Measurements from ENCODE around the gene ANXA2.

DNA sequence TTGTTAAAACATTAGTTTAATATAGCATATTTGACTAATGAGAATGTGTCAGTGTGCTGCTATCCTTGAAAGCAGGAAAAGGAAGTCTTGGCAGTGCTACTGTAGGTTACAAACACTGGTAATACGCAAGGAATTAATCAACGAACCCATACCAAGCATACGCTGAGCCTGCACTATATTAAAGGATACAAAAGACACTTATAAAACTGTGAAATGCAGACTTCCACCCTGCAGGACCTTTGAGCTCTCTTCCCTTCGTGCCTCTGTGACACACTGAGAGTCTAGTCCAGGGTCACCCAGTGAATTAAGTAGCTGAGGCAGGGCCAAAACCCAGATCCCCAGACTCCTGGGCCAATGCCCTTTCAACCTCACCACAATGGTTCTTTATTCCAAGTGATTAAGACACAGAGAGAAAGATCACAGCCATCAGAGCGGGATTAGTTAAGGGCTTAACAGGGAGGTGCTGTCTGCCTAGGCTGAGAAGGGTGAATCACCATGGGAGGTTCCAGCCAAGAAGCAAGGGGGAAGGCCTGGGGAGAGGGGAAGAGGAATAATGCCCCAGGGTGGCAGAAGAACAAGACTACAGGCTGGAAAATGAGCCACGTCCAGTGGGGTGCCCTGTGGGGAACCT lies 6.8 kb downstream of the ANXA2 start:
- TF ChIP-seq, protein P1, sequence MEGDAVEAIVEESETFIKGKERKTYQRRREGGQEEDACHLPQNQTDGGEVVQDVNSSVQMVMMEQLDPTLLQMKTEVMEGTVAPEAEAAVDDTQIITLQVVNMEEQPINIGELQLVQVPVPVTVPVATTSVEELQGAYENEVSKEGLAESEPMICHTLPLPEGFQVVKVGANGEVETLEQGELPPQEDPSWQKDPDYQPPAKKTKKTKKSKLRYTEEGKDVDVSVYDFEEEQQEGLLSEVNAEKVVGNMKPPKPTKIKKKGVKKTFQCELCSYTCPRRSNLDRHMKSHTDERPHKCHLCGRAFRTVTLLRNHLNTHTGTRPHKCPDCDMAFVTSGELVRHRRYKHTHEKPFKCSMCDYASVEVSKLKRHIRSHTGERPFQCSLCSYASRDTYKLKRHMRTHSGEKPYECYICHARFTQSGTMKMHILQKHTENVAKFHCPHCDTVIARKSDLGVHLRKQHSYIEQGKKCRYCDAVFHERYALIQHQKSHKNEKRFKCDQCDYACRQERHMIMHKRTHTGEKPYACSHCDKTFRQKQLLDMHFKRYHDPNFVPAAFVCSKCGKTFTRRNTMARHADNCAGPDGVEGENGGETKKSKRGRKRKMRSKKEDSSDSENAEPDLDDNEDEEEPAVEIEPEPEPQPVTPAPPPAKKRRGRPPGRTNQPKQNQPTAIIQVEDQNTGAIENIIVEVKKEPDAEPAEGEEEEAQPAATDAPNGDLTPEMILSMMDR (IDR thresholded peaks at IDR 0.05): no peak
- TF ChIP-seq POLR2A (IDR thresholded peaks at IDR 0.05): no peak
